HG02852 (cell line): Measurements from ENCODE around the gene LIM2.

Experiments
- ATAC-seq: cut with Tn5 transposase; IDR thresholded peaks from one replicate; pipeline ENCODE4 v1.9.1; 2021; ENCODE audit warnings: mild to moderate bottlenecking, moderate library complexity; ENCODE audit not compliant: unreplicated experiment

Gene LIM2

GRCh38 chr19:51366389-51367254 is 21.2 kb downstream of the LIM2 start:
- no peak for ATAC-seq

- no peak for ATAC-seq
Measured at GRCh38 chr19:51365965-51366388, 21.8 kb downstream of the LIM2 start, which contains the start of gene ETFB. TSS of gene ETFB (minus strand) at chr19:51366388. CDS start at chr19:51366326, 62 bp downstream.

- no peak for ATAC-seq
Measured at GRCh38 chr19:51365211-51365964, 22.4 kb downstream of the LIM2 start.

- no peak for ATAC-seq
Measured at GRCh38 chr19:51364200-51365106, 23.3 kb downstream of the LIM2 start.

- ATAC-seq = no peak
Measured at GRCh38 chr19:51361239-51361638, 26.5 kb downstream of the LIM2 start.

GRCh38 chr19:51359294-51359693 is 28.5 kb downstream of the LIM2 start:
- no peak for ATAC-seq

GRCh38 chr19:51357952-51358351 is 29.8 kb downstream of the LIM2 start:
- no peak for ATAC-seq

GRCh38 chr19:51356159-51356801 is 31.5 kb downstream of the LIM2 start:
- ATAC-seq = no peak

- no peak for ATAC-seq
Measured at GRCh38 chr19:51354742-51355148, 33.0 kb downstream of the LIM2 start.

GRCh38 chr19:51354103-51354741 is 33.6 kb downstream of the LIM2 start:
- ATAC-seq = no peak

- ATAC-seq = no peak
Measured at GRCh38 chr19:51352783-51353360, 34.9 kb downstream of the LIM2 start.

GRCh38 chr19:51351266-51351990 is 36.3 kb downstream of the LIM2 start:
- ATAC-seq = no peak

- no peak for ATAC-seq
Measured at GRCh38 chr19:51347209-51347928, 40.4 kb downstream of the LIM2 start.

GRCh38 chr19:51346742-51347141 is 41.0 kb downstream of the LIM2 start:
- ATAC-seq = no peak

- no peak for ATAC-seq
Measured at GRCh38 chr19:51345076-51345620, 42.6 kb downstream of the LIM2 start.

- ATAC-seq = no peak
Measured at GRCh38 chr19:51342631-51343569, 44.9 kb downstream of the LIM2 start.
